ENCODE data around the gene VWF. TPM values are rescaled to one million over a fixed set of nuclear protein-coding genes. Genes with fewer than 3 reads are reported as not detected.

VWF gene
- total and polyA plus RNA-seq, 2 of the 4 experiments (the other 2 are of a cell fraction), result under 0.01 to 0.09 TPM

- Histone ChIP-seq H2AFZ (replicated peaks; ENCODE audit: low read length, poor library complexity) (no peak overlapping the region), H3K4ac (ENCODE audit: low read depth, low read length) (no peak overlapping the region), H3K56ac (ENCODE audit: extremely low read depth, insufficient read depth, low read length) (no peak overlapping the region), H3K9ac (ENCODE audit: low read depth, low read length) (no peak overlapping the region), H4K5ac (ENCODE audit: low read depth, low read length) (no peak overlapping the region), H3K23ac (ENCODE audit: low read depth, low read length) (no peak overlapping the region), H3K9me1 (ENCODE audit: insufficient read depth, low read length) (no peaks in the 10 kb centered on the region), H3K9me3 (ENCODE audit: control insufficient read depth, insufficient read depth, low read length) (no peaks in the 10 kb centered on the region), H2AK9ac (replicated peaks; ENCODE audit: low read depth, low read length, poor library complexity) (no peak overlapping the region), H2BK5ac (ENCODE audit: low read depth, low read length, poor library complexity, severe bottlenecking) (no peak overlapping the region), H2BK15ac (ENCODE audit: low read depth, low read length) (no peak overlapping the region), H3K27me3 (ENCODE audit: control insufficient read depth, insufficient read depth, low read length) (peaks cover 11% of the 10 kb centered on the region), H3K27ac (ENCODE audit: insufficient read depth, low read length) (no peak overlapping the region), H2AK5ac (ENCODE audit: low read depth, low read length) (no peak overlapping the region), H3K14ac (replicated peaks; ENCODE audit: low read depth, low read length) (no peak overlapping the region), H3K36me3 (ENCODE audit: control insufficient read depth, insufficient read depth, low read length) (no peaks in the 10 kb centered on the region), H4K8ac (ENCODE audit: low read depth in 2 of 2, low read length in 2 of 2) (no peak overlapping the region), H4K20me1 (ENCODE audit: insufficient read depth, low read length) (no peaks in the 10 kb centered on the region), H4K91ac (ENCODE audit: insufficient read depth, low read depth, low read length) (no peak overlapping the region), H3K18ac (ENCODE audit: low read depth, low read length) (no peak overlapping the region), H3K4me3 (ENCODE audit: insufficient read depth, low read depth, low read length) (no peak overlapping the region), H3K4me2 (ENCODE audit: low read depth, low read length) (no peak overlapping the region), H2BK120ac (ENCODE audit: low read depth, low read length) (no peak overlapping the region), H2BK20ac (ENCODE audit: low read depth, low read length) (no peak overlapping the region), H3K4me1 (ENCODE audit: control insufficient read depth, insufficient read depth, low read length) (no peaks in the 10 kb centered on the region), H3K79me1 (ENCODE audit: low read depth in 1 of 2, low read length in 2 of 2) (no peaks in the 10 kb centered on the region)
- ChIA-PET POLR2A (ENCODE audit: unreplicated experiment) (no interaction called here), CTCF (no interaction called here)
- no CpG with 5 or more reads among the region's 3 CpGs for WGBS, 2 experiments (ENCODE audit: extremely low coverage in 2 of 2, insufficient read length in 1 of 2)
- dilution Hi-C loops (cut with HindIII; ENCODE audit: low sequenced_read_pairs, unreplicated experiment), result no loop called here
- ATAC-seq (ENCODE audit: low read depth) (no peak), DNase-seq (no peak)
- intact Hi-C loops (cut with micrococcal nuclease), result no loop called here
- BruUV-seq (replicated peaks), result no TSS peak
- TF ChIP-seq USF2 (IDR thresholded peaks at IDR 0.05; ENCODE audit: low read depth, low read length) (no peak), MAZ (IDR thresholded peaks at IDR 0.05; ENCODE audit: borderline replicate concordance, low read depth, low read length) (no peak), CHD1 (IDR thresholded peaks at IDR 0.05; ENCODE audit: low read depth, low read length) (no peak), CEBPB (IDR thresholded peaks at IDR 0.05; ENCODE audit: low read depth, low read length) (no peak), CTCF (conservative IDR thresholded peaks at IDR 0.05; ENCODE audit: low read depth, low read length) (no peak), FOS (IDR thresholded peaks at IDR 0.05; ENCODE audit: low read depth, low read length) (no peak), RFX5 (IDR thresholded peaks at IDR 0.05; ENCODE audit: low read depth, low read length) (no peak), RCOR1 (IDR thresholded peaks at IDR 0.05; ENCODE audit: insufficient replicate concordance, low read length) (no peak), BHLHE40 (IDR thresholded peaks at IDR 0.05; ENCODE audit: low read depth, low read length) (no peak), RAD21 (IDR thresholded peaks at IDR 0.05; ENCODE audit: low read length) (no peak), POLR2A (IDR thresholded peaks at IDR 0.05; ENCODE audit: low read depth, low read length) (no peak), SMC3 (IDR thresholded peaks at IDR 0.05; ENCODE audit: low read depth, low read length) (no peak), MXI1 (IDR thresholded peaks at IDR 0.05; ENCODE audit: borderline replicate concordance, low read depth, low read length) (no peak), NFE2L2 (IDR thresholded peaks at IDR 0.05; ENCODE audit: low read depth, low read length) (no peak), MAFK (IDR thresholded peaks at IDR 0.05; ENCODE audit: low read depth, low read length) (no peak), ELK1 (IDR thresholded peaks at IDR 0.05; ENCODE audit: borderline replicate concordance, low read depth, low read length) (no peak)
- in situ Hi-C loops (cut with MboI; ENCODE audit: low sequenced_read_pairs), result no loop called here
Observed at GRCh38 chr12:5898874-5899273, 225.6 kb downstream of the VWF start.

Data from IMR-90 (cell line).